Loucy (cell line): ENCODE data around the gene RUFY1.

ENCODE experiments used
- H2AFZ ChIP-seq: fragments of 200-600 bp; sonication (generic); 2 replicates; pipeline ENCODE4 v1.6.0; 2016; ENCODE audit warnings: antibody characterized with exemption, mild to moderate bottlenecking, low read length, moderate library complexity
- H3F3A ChIP-seq: fragments of 200-600 bp; 2 replicates; pipeline ENCODE4 v1.6.0; 2016; ENCODE audit warnings: antibody characterized with exemption, low read depth, mild to moderate bottlenecking
- H3K27me3 ChIP-seq: fragments of 200-600 bp; sonication (generic); 2 replicates; pipeline ENCODE4 v1.6.1; 2014; ENCODE audit warnings: low read length, mild to moderate bottlenecking; ENCODE audit not compliant: insufficient read depth, poor library complexity, severe bottlenecking
- H3K36me3 ChIP-seq: fragments of 200-600 bp; sonication (generic); 2 replicates; pipeline ENCODE4 v1.6.1; 2016; ENCODE audit warnings: low read length; ENCODE audit not compliant: insufficient read depth
- H3K4me1 ChIP-seq: fragments of 200-600 bp; sonication (generic); 2 replicates; pipeline ENCODE4 v1.5.1; 2014; ENCODE audit warnings: low read length, mild to moderate bottlenecking; ENCODE audit not compliant: insufficient read depth, poor library complexity, severe bottlenecking
- H3K4me2 ChIP-seq: fragments of 200-600 bp; sonication (generic); 2 replicates; pipeline ENCODE4 v1.6.0; 2014; ENCODE audit warnings: antibody characterized with exemption, low read length, low read depth, mild to moderate bottlenecking; ENCODE audit not compliant: poor library complexity, severe bottlenecking
- H3K4me3 ChIP-seq: fragments of 200-600 bp; sonication (generic); 2 replicates; pipeline ENCODE4 v1.5.1; 2014; ENCODE audit warnings: low read length, mild to moderate bottlenecking, mixed read lengths; ENCODE audit not compliant: poor library complexity, severe bottlenecking
- H3K79me2 ChIP-seq: fragments of 200-600 bp; sonication (generic); 2 replicates; pipeline ENCODE4 v1.6.1; 2014; ENCODE audit warnings: low read length; ENCODE audit not compliant: insufficient read depth
- H3K9ac ChIP-seq: fragments of 200-600 bp; sonication (generic); 2 replicates; pipeline ENCODE4 v1.6.0; 2014; ENCODE audit warnings: mild to moderate bottlenecking, low read depth, low read length, moderate library complexity; ENCODE audit not compliant: poor library complexity, severe bottlenecking
- H3K9me2 ChIP-seq: fragments of 200-600 bp; sonication (generic); replicated peaks from 2 replicates; pipeline ENCODE4 v1.6.1; 2016; ENCODE audit warnings: low read depth, low read length, mixed read lengths
- H3K9me3 ChIP-seq: fragments of 200-600 bp; sonication (generic); 2 replicates; pipeline ENCODE4 v1.6.1; 2014; ENCODE audit warnings: mild to moderate bottlenecking, antibody characterized with exemption, low read length, low read depth; ENCODE audit not compliant: insufficient read depth
- H4K20me1 ChIP-seq: fragments of 200-600 bp; sonication (generic); 2 replicates; pipeline ENCODE4 v1.6.0; 2014; ENCODE audit warnings: antibody characterized with exemption, low read length, mild to moderate bottlenecking; ENCODE audit not compliant: insufficient read depth, poor library complexity, severe bottlenecking
- CTCF ChIP-seq: fragments of 200-600 bp; sonication (generic); conservative IDR thresholded peaks from 2 replicates; pipeline ENCODE4 v1.5.1; 2014; ENCODE audit warnings: mild to moderate bottlenecking, antibody characterized with exemption, low read length
- EZH2phosphoT487 ChIP-seq: fragments of 200-600 bp; IDR thresholded peaks from 2 replicates; pipeline ENCODE4 v1.6.1; 2018; ENCODE audit warnings: antibody characterized with exemption, mild to moderate bottlenecking, moderate library complexity, borderline replicate concordance

The RUFY1 gene

GRCh38 chr5:179601871-179602625 lies 51.7 kb downstream of the RUFY1 start:
- Histone ChIP-seq H4K20me1 (no peaks in the 10 kb centered on the region), H3K4me1 (no peaks in the 10 kb centered on the region), H3K79me2 (no peaks in the 10 kb centered on the region), H3K36me3 (no peaks in the 10 kb centered on the region; the same call in 1 of the 2 replicates), H3K27me3 (no peaks in the 10 kb centered on the region), H3K4me2 (no peak overlapping the region), H3F3A (no peaks in the 10 kb centered on the region), H3K9me2 (no peaks in the 10 kb centered on the region), H3K4me3 (no peak overlapping the region), H3K9me3 (no peaks in the 10 kb centered on the region), H3K9ac (no peak overlapping the region), H2AFZ (no peak overlapping the region)
- TF ChIP-seq EZH2phosphoT487 = no peak
- TF ChIP-seq CTCF = no peak

GRCh38 chr5:179603308-179603707 lies 53.0 kb downstream of the RUFY1 start:
- Histone ChIP-seq H3K9ac (no peak overlapping the region), H3K36me3 (no peaks in the 10 kb centered on the region; the same call in 1 of the 2 replicates), H3K4me3 (no peak overlapping the region), H3K4me1 (no peaks in the 10 kb centered on the region), H3K9me3 (no peaks in the 10 kb centered on the region), H3K27me3 (no peaks in the 10 kb centered on the region), H2AFZ (no peak overlapping the region), H3K4me2 (no peak overlapping the region), H3F3A (no peaks in the 10 kb centered on the region), H3K79me2 (no peaks in the 10 kb centered on the region), H3K9me2 (no peaks in the 10 kb centered on the region), H4K20me1 (no peaks in the 10 kb centered on the region)
- TF ChIP-seq CTCF (no peak), EZH2phosphoT487 (no peak)

GRCh38 chr5:179605026-179605833 lies 54.9 kb downstream of the RUFY1 start:
- no peak overlapping the region for H3K4me2 ChIP-seq
- H3K4me1 ChIP-seq = no peaks in the 10 kb centered on the region
- no peak overlapping the region for H2AFZ ChIP-seq
- H3K9me3 ChIP-seq = no peaks in the 10 kb centered on the region
- TF ChIP-seq EZH2phosphoT487 (no peak), CTCF (no peak)
- no peaks in the 10 kb centered on the region for H4K20me1 ChIP-seq
- no peaks in the 10 kb centered on the region for H3F3A ChIP-seq
- no peaks in the 10 kb centered on the region for H3K79me2 ChIP-seq
- peaks cover 8% of the 10 kb centered on the region; the same call in 1 of the 2 replicates for H3K36me3 ChIP-seq
- H3K9me2 ChIP-seq = no peaks in the 10 kb centered on the region
- H3K4me3 ChIP-seq = no peak overlapping the region
- H3K9ac ChIP-seq = no peak overlapping the region
- H3K27me3 ChIP-seq = no peaks in the 10 kb centered on the region
